K562 (cell line): ENCODE results near the gene GPSM3. TPM values are rescaled to one million over a fixed set of nuclear protein-coding genes. Genes with fewer than 3 reads are reported as not detected.

ENCODE experiments used
- CHD2 ChIP-seq: IDR thresholded peaks from 2 replicates; pipeline ENCODE4 v1.6.1; 2011; ENCODE audit warnings: low read depth, low read length
- DNMT1 ChIP-seq: fragments of 450-650 bp; IDR thresholded peaks from 2 replicates; pipeline ENCODE4 v1.6.1; 2016; ENCODE audit warnings: antibody characterized with exemption, mild to moderate bottlenecking
- E2F3 ChIP-seq: fragments of 250-450 bp; sonication (Bioruptor Pico); IDR thresholded peaks from 2 replicates; pipeline ENCODE4 v1.4.0; 2020; ENCODE audit warnings: mild to moderate bottlenecking
- EP400 ChIP-seq: fragments of 450-650 bp; IDR thresholded peaks from 2 replicates; pipeline ENCODE4 v1.6.1; 2017; ENCODE audit warnings: antibody characterized with exemption, mild to moderate bottlenecking, moderate library complexity
- GATAD2B ChIP-seq: fragments of 450-650 bp; IDR thresholded peaks from 2 replicates; pipeline ENCODE4 v1.6.1; 2017; ENCODE audit warnings: mild to moderate bottlenecking, borderline replicate concordance
- HDAC2 ChIP-seq: fragments of 450-650 bp; IDR thresholded peaks from 2 replicates; pipeline ENCODE4 v1.6.1; 2016; ENCODE audit warnings: mild to moderate bottlenecking
- ILF3 ChIP-seq: fragments of 450-650 bp; IDR thresholded peaks from 2 replicates; pipeline ENCODE4 v1.6.1; 2018; ENCODE audit warnings: antibody characterized with exemption, mild to moderate bottlenecking, moderate library complexity, borderline replicate concordance
- KAT8 ChIP-seq: fragments of 450-650 bp; IDR thresholded peaks from 2 replicates; pipeline ENCODE4 v1.6.1; 2016; ENCODE audit warnings: low read depth, mild to moderate bottlenecking
- PHB ChIP-seq: fragments of 250-450 bp; sonication (Bioruptor Pico); IDR thresholded peaks from 2 replicates; pipeline ENCODE4 v1.5.0; 2021
- POLR3G ChIP-seq: IDR thresholded peaks from 2 replicates; pipeline ENCODE4 v1.6.1; 2011; ENCODE audit not compliant: insufficient read length, insufficient replicate concordance; ENCODE audit errors: extremely low read depth
- SIX5 ChIP-seq, 2 experiments: IDR thresholded peaks; 2 replicates each; pipeline ENCODE4 v1.6.1; 2011; ENCODE audit warnings: low read length in 2 of 2, borderline replicate concordance in 1 of 2, low read depth in 1 of 2, mild to moderate bottlenecking in 1 of 2, moderate library complexity in 1 of 2; ENCODE audit not compliant: insufficient read depth in 1 of 2
- SMARCC2 ChIP-seq: fragments of 450-650 bp; IDR thresholded peaks from 2 replicates; pipeline ENCODE4 v1.6.1; 2017; ENCODE audit warnings: antibody characterized with exemption, moderate library complexity, mild to moderate bottlenecking, low read depth
- TCF15 ChIP-seq: fragments of 250-450 bp; sonication (Bioruptor Pico); IDR thresholded peaks from 2 replicates; pipeline ENCODE4 v1.8.0; 2022; ENCODE audit warnings: moderate library complexity, mild to moderate bottlenecking, inconsistent platforms
- THAP12 ChIP-seq: fragments of 250-450 bp; sonication (Bioruptor Pico); IDR thresholded peaks from 2 replicates; pipeline ENCODE4 v1.9.0; 2021; ENCODE audit warnings: mild to moderate bottlenecking, inconsistent platforms
- ZBTB43 ChIP-seq: sonication (generic); formaldehyde crosslinking; IDR thresholded peaks from 2 replicates; pipeline ENCODE4 v1.8.0; 2023; ENCODE audit warnings: mild to moderate bottlenecking, missing genetic modification reagents
- ZBTB8A ChIP-seq: fragments of 450-650 bp; IDR thresholded peaks from 2 replicates; pipeline ENCODE4 v1.6.1; 2018; ENCODE audit warnings: mild to moderate bottlenecking, moderate library complexity; ENCODE audit not compliant: partially characterized antibody
- ZNF165 ChIP-seq: fragments of 250-450 bp; sonication (Bioruptor Pico); IDR thresholded peaks from 2 replicates; pipeline ENCODE4 v1.4.0; 2020; ENCODE audit warnings: borderline replicate concordance
- ZNF592 ChIP-seq: fragments of 450-650 bp; IDR thresholded peaks from 2 replicates; pipeline ENCODE4 v1.6.1; 2017; ENCODE audit warnings: antibody characterized with exemption, mild to moderate bottlenecking
- ZZZ3 ChIP-seq: fragments of 450-650 bp; IDR thresholded peaks from 2 replicates; pipeline ENCODE4 v1.6.1; 2016; ENCODE audit warnings: antibody characterized with exemption, mild to moderate bottlenecking, moderate library complexity
- polyA plus RNA-seq, 8 experiments: library from polyadenylated mRNA; depleted of rRNA in 4 of 8; stranded (reverse) in 5 of 8; unstranded in 3 of 8; fragments of >200 nt; fragmentation: Nextera tagmentation in 2 of 8; fragmentation: Illumina TruSeq in 1 of 8; extraction: Ambion mirVana in 2 of 8; extraction: Trizol in 1 of 8; gene quantifications; 2 replicates each; pipeline versions ENCODE4 v1.2.1 to v1.2.3, GENCODE V29; 2011 to 2014; ENCODE audit warnings: inconsistent platforms in 1 of 8, missing spikeins in 1 of 8
- total RNA-seq, 7 experiments: library from RNA; depleted of rRNA in 6 of 7; stranded (reverse); fragments of >200 nt in 6 of 7; fragmentation: Illumina TruSeq in 2 of 7; extraction: Trizol in 2 of 7; gene quantifications; 2 replicates each; pipeline versions ENCODE4 v1.2.1 to v1.2.3, GENCODE V29; 2011 to 2021; ENCODE audit warnings: low replicate concordance in 1 of 7

Gene GPSM3
- total and polyA plus RNA-seq, 9 of the 15 experiments (the other 6 are each of a cell fraction or from before 2014, with no cell fraction given) = 5.3 to 42.6 (median 24.4) TPM

- TF ChIP-seq ZNF165 (CRISPR knock-in tag) = no peak
- TF ChIP-seq TCF15 (CRISPR knock-in tag) = no peak
- no peak for TF ChIP-seq CHD2
- 0 out of 2 replicates have a peak, but pooled peaks have one; percentile 67 for TF ChIP-seq PHB (CRISPR knock-in tag)
- TF ChIP-seq THAP12 (CRISPR knock-in tag) = peak; percentile 85; the same call in 1 of the 2 replicates
- no peak for TF ChIP-seq ILF3
- TF ChIP-seq ZZZ3 = no peak
- no peak for TF ChIP-seq SIX5 (IDR thresholded peaks at IDR 0.05; ENCODE audit: borderline replicate concordance in 1 of 2, insufficient read depth in 1 of 2, low read depth in 1 of 2, low read length in 2 of 2)
- TF ChIP-seq POLR3G = no peak
- no peak; the same call in 1 of the 2 replicates for TF ChIP-seq E2F3 (CRISPR knock-in tag)
- TF ChIP-seq HDAC2 = peak; percentile 90
- TF ChIP-seq SMARCC2 = no peak
- TF ChIP-seq ZBTB43 (CRISPR knock-in tag) = 0 out of 2 replicates have a peak, but pooled peaks have one; percentile 21
- no peak for TF ChIP-seq ZBTB8A
- peak; percentile 82 for TF ChIP-seq EP400
- TF ChIP-seq KAT8 = no peak
- TF ChIP-seq DNMT1 = no peak
- peak; percentile 73; the same call in 1 of the 2 replicates for TF ChIP-seq ZNF592
- no peak for TF ChIP-seq GATAD2B
These were observed 37.8 kb downstream of the GPSM3 start (continued) for GRCh38 chr6:32154514-32155161.
